Measurements from ENCODE around the gene THOC5.

The THOC5 gene

GRCh38 chr22:29478326-29479276 is 75.0 kb downstream of the THOC5 start:
- peaks cover 3% of the 10 kb centered on the region for H3K4me1 ChIP-seq (ENCODE audit: control insufficient read depth, insufficient read depth, low read length)
- no peaks in the 10 kb centered on the region for H3K36me3 ChIP-seq (ENCODE audit: control insufficient read depth, insufficient read depth, low read length)
- H3K9ac ChIP-seq (ENCODE audit: low read length), result no peak overlapping the region
- peaks cover 35% of the 10 kb centered on the region for H3K27me3 ChIP-seq (ENCODE audit: control insufficient read depth, insufficient read depth, low read length)
- H3K27ac ChIP-seq (ENCODE audit: low read depth, low read length), result no peak overlapping the region
- H3K4me3 ChIP-seq (ENCODE audit: low read length), result no peak overlapping the region

- H3K4me3 ChIP-seq (ENCODE audit: low read length), result no peak overlapping the region
- no peak overlapping the region for H3K9ac ChIP-seq (ENCODE audit: low read length)
- H3K27me3 ChIP-seq (ENCODE audit: control insufficient read depth, insufficient read depth, low read length), result peaks cover 35% of the 10 kb centered on the region
- no peaks in the 10 kb centered on the region for H3K36me3 ChIP-seq (ENCODE audit: control insufficient read depth, insufficient read depth, low read length)
- peaks cover 3% of the 10 kb centered on the region for H3K4me1 ChIP-seq (ENCODE audit: control insufficient read depth, insufficient read depth, low read length)
- H3K27ac ChIP-seq (ENCODE audit: low read depth, low read length), result no peak overlapping the region
These were observed 75.7 kb downstream of the THOC5 start for GRCh38 chr22:29477723-29478318.

- Histone ChIP-seq H3K36me3 (ENCODE audit: control insufficient read depth, insufficient read depth, low read length) (no peaks in the 10 kb centered on the region), H3K4me1 (ENCODE audit: control insufficient read depth, insufficient read depth, low read length) (peaks cover 3% of the 10 kb centered on the region), H3K27ac (ENCODE audit: low read depth, low read length) (no peak overlapping the region), H3K9ac (ENCODE audit: low read length) (no peak overlapping the region), H3K4me3 (ENCODE audit: low read length) (no peak overlapping the region), H3K27me3 (ENCODE audit: control insufficient read depth, insufficient read depth, low read length) (peaks cover 33% of the 10 kb centered on the region)
These were observed 77.4 kb downstream of the THOC5 start for GRCh38 chr22:29476116-29476515.

- no peak overlapping the region for H3K27ac ChIP-seq (ENCODE audit: low read depth, low read length)
- no peaks in the 10 kb centered on the region for H3K36me3 ChIP-seq (ENCODE audit: control insufficient read depth, insufficient read depth, low read length)
- H3K27me3 ChIP-seq (ENCODE audit: control insufficient read depth, insufficient read depth, low read length), result peaks cover 28% of the 10 kb centered on the region
- H3K4me1 ChIP-seq (ENCODE audit: control insufficient read depth, insufficient read depth, low read length), result no peaks in the 10 kb centered on the region
- H3K4me3 ChIP-seq (ENCODE audit: low read length), result no peak overlapping the region
- no peak overlapping the region for H3K9ac ChIP-seq (ENCODE audit: low read length)
These were observed 78.0 kb downstream of the THOC5 start for GRCh38 chr22:29475550-29475949.

GRCh38 chr22:29473001-29473400 is 80.6 kb downstream of the THOC5 start:
- no peak overlapping the region for H3K9ac ChIP-seq (ENCODE audit: low read length)
- H3K4me3 ChIP-seq (ENCODE audit: low read length), result no peak overlapping the region
- no peak overlapping the region for H3K27ac ChIP-seq (ENCODE audit: low read depth, low read length)
- H3K4me1 ChIP-seq (ENCODE audit: control insufficient read depth, insufficient read depth, low read length), result no peaks in the 10 kb centered on the region
- peaks cover 6% of the 10 kb centered on the region for H3K27me3 ChIP-seq (ENCODE audit: control insufficient read depth, insufficient read depth, low read length)
- no peaks in the 10 kb centered on the region for H3K36me3 ChIP-seq (ENCODE audit: control insufficient read depth, insufficient read depth, low read length)

- peaks cover 6% of the 10 kb centered on the region for H3K27me3 ChIP-seq (ENCODE audit: control insufficient read depth, insufficient read depth, low read length)
- no peak overlapping the region for H3K9ac ChIP-seq (ENCODE audit: low read length)
- no peaks in the 10 kb centered on the region for H3K36me3 ChIP-seq (ENCODE audit: control insufficient read depth, insufficient read depth, low read length)
- H3K4me1 ChIP-seq (ENCODE audit: control insufficient read depth, insufficient read depth, low read length), result no peaks in the 10 kb centered on the region
- no peak overlapping the region for H3K27ac ChIP-seq (ENCODE audit: low read depth, low read length)
- peak overlapping the region; percentile 51 for H3K4me3 ChIP-seq (ENCODE audit: low read length)
These were observed 83.2 kb downstream of the THOC5 start for GRCh38 chr22:29470159-29470855.

- Histone ChIP-seq H3K27me3 (ENCODE audit: control insufficient read depth, insufficient read depth, low read length) (peaks cover 6% of the 10 kb centered on the region), H3K27ac (ENCODE audit: low read depth, low read length) (no peak overlapping the region), H3K9ac (ENCODE audit: low read length) (no peak overlapping the region), H3K4me3 (ENCODE audit: low read length) (no peak overlapping the region), H3K36me3 (ENCODE audit: control insufficient read depth, insufficient read depth, low read length) (no peaks in the 10 kb centered on the region), H3K4me1 (ENCODE audit: control insufficient read depth, insufficient read depth, low read length) (no peaks in the 10 kb centered on the region)
These were observed 83.8 kb downstream of the THOC5 start for GRCh38 chr22:29469755-29470154.

GRCh38 chr22:29464581-29464980 is 89.0 kb downstream of the THOC5 start:
- no peaks in the 10 kb centered on the region for H3K27me3 ChIP-seq (ENCODE audit: control insufficient read depth, insufficient read depth, low read length)
- no peaks in the 10 kb centered on the region for H3K36me3 ChIP-seq (ENCODE audit: control insufficient read depth, insufficient read depth, low read length)
- no peak overlapping the region for H3K9ac ChIP-seq (ENCODE audit: low read length)
- no peak overlapping the region for H3K27ac ChIP-seq (ENCODE audit: low read depth, low read length)
- no peaks in the 10 kb centered on the region for H3K4me1 ChIP-seq (ENCODE audit: control insufficient read depth, insufficient read depth, low read length)
- H3K4me3 ChIP-seq (ENCODE audit: low read length), result no peak overlapping the region

- no peaks in the 10 kb centered on the region for H3K36me3 ChIP-seq (ENCODE audit: control insufficient read depth, insufficient read depth, low read length)
- H3K27ac ChIP-seq (ENCODE audit: low read depth, low read length), result no peak overlapping the region
- H3K27me3 ChIP-seq (ENCODE audit: control insufficient read depth, insufficient read depth, low read length), result no peaks in the 10 kb centered on the region
- no peaks in the 10 kb centered on the region for H3K4me1 ChIP-seq (ENCODE audit: control insufficient read depth, insufficient read depth, low read length)
- H3K4me3 ChIP-seq (ENCODE audit: low read length), result no peak overlapping the region
- H3K9ac ChIP-seq (ENCODE audit: low read length), result no peak overlapping the region
These were observed 89.9 kb downstream of the THOC5 start for GRCh38 chr22:29463629-29464028.

GRCh38 chr22:29461263-29461662 is 92.3 kb downstream of the THOC5 start:
- H3K4me1 ChIP-seq (ENCODE audit: control insufficient read depth, insufficient read depth, low read length), result no peaks in the 10 kb centered on the region

GRCh38 chr22:29459773-29460172 is 93.8 kb downstream of the THOC5 start:
- H3K27me3 ChIP-seq (ENCODE audit: control insufficient read depth, insufficient read depth, low read length), result no peaks in the 10 kb centered on the region
- no peak overlapping the region for H3K4me3 ChIP-seq (ENCODE audit: low read length)
- H3K27ac ChIP-seq (ENCODE audit: low read depth, low read length), result no peak overlapping the region
- H3K36me3 ChIP-seq (ENCODE audit: control insufficient read depth, insufficient read depth, low read length), result no peaks in the 10 kb centered on the region
- no peaks in the 10 kb centered on the region for H3K4me1 ChIP-seq (ENCODE audit: control insufficient read depth, insufficient read depth, low read length)
- H3K9ac ChIP-seq (ENCODE audit: low read length), result no peak overlapping the region

More at GRCh38 chr22:29461263-29461662, 92.3 kb downstream of the THOC5 start:
- H3K27me3 ChIP-seq (ENCODE audit: control insufficient read depth, insufficient read depth, low read length), result no peaks in the 10 kb centered on the region
- no peak overlapping the region for H3K4me3 ChIP-seq (ENCODE audit: low read length)
- no peaks in the 10 kb centered on the region for H3K36me3 ChIP-seq (ENCODE audit: control insufficient read depth, insufficient read depth, low read length)
- no peak overlapping the region for H3K27ac ChIP-seq (ENCODE audit: low read depth, low read length)
- H3K9ac ChIP-seq (ENCODE audit: low read length), result no peak overlapping the region

GRCh38 chr22:29458551-29458950 is 95.0 kb downstream of the THOC5 start:
- Histone ChIP-seq H3K4me3 (ENCODE audit: low read length) (no peak overlapping the region), H3K27ac (ENCODE audit: low read depth, low read length) (no peak overlapping the region), H3K36me3 (ENCODE audit: control insufficient read depth, insufficient read depth, low read length) (no peaks in the 10 kb centered on the region), H3K27me3 (ENCODE audit: control insufficient read depth, insufficient read depth, low read length) (no peaks in the 10 kb centered on the region), H3K4me1 (ENCODE audit: control insufficient read depth, insufficient read depth, low read length) (peaks cover 7% of the 10 kb centered on the region), H3K9ac (ENCODE audit: low read length) (no peak overlapping the region)
